Fibroblast of mammary gland (primary cell): ENCODE data around the gene DBX1.
A peak's percentile ranks its signal among the peaks of the same experiment; 100 is the strongest.
"Not testable (repeated sequence)": the region's sequence is repeated elsewhere in the genome, so short reads cannot be mapped to it uniquely, and the experiment has no call there.

ENCODE experiments used
- DNase-seq: peaks from one replicate; pipeline ENCODE4 v3.0.0-alpha.2; 2010; ENCODE audit warnings: low read depth
- H3K4me3 ChIP-seq: 2 replicates; pipeline ENCODE4 v1.5.1; 2011; ENCODE audit warnings: low read depth, mild to moderate bottlenecking, low read length, moderate library complexity; ENCODE audit not compliant: control insufficient read depth
- CTCF ChIP-seq: conservative IDR thresholded peaks from 2 replicates; pipeline ENCODE4 v1.5.1; 2011; ENCODE audit warnings: low read depth, low read length, inconsistent platforms; ENCODE audit not compliant: control insufficient read depth, insufficient read depth

DBX1 gene

GRCh38 chr11:20131788-20132666 lies 28.2 kb downstream of the DBX1 start:
- DNase-seq = peak; percentile 61
- peak overlapping the region; percentile 46 for H3K4me3 ChIP-seq
- peak; percentile 92 for TF ChIP-seq CTCF

GRCh38 chr11:20129665-20130064 lies 30.6 kb downstream of the DBX1 start:
- no peak for TF ChIP-seq CTCF
- H3K4me3 ChIP-seq = no peak overlapping the region
- no peak for DNase-seq

GRCh38 chr11:20128528-20128825 lies 31.8 kb downstream of the DBX1 start:
- not testable (repeated sequence) for DNase-seq, H3K4me3 ChIP-seq

DNA sequence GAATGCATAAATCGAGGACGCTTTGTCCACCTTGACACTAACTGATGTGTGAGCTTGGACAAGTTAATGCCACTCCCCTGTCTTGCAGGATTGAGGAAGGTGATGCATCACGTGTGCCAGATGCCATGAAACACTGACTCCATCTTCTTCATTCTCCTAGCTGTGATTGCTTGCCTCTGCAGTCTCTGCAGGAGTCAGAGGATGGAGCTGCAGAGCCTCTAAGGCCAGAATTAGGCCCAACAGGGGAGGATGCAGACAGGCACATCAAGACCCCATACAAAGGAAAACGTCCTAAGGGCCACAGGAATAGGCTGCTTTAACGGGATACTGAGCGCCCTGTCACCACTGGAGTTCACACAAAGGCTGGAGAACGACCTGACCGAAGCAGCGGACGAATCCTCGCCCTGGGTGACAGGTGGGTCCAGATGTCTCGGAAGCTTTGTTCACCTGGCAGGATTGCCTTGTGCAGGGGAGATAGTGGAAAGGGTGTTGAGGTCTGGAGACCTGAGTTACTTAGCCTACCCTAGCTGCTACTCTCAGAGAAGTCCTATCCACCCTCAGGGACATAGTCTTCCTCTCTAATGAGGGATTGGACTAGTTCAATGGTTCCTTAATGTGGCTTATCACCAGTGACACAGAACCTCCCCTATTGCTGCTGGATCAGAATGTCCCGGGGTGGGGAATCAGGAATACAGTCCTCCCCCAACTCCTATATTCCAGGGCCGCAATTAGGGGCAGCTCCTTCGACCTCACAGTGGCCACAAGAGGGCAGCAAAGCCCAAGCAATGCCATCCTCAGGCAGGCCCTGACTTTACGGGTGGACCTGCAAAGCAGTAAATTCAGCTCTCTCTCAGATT lies 32.4 kb downstream of the DBX1 start:
- TF ChIP-seq CTCF = peak; percentile 80
- DNase-seq = peak; percentile 64
- H3K4me3 ChIP-seq = no peak overlapping the region

- H3K4me3 ChIP-seq = no peak overlapping the region
- DNase-seq = no peak
- TF ChIP-seq CTCF = no peak
Observed at GRCh38 chr11:20126724-20127123, 33.6 kb downstream of the DBX1 start.

DNA sequence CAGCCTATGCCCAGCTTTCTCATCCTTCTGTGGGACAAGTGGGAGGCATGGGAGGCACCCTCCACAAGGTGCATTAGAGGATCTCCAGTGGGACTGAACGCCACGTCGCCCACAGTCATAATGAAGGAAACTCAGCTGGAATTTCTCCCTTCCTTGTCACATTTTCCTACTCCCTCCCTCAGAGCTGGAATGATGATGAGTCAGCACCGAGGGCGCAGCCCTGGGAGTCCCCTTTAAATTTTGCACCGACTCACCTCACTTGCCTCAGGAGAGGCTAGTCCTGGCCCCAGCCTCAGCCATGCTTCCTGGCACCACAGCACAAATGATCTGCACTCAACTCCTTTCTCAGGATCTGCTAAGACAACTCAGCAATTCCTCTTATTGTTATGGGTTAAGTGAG lies 34.3 kb downstream of the DBX1 start:
- DNase-seq = peak; percentile 62
- H3K4me3 ChIP-seq = no peak overlapping the region
- TF ChIP-seq CTCF = no peak

GRCh38 chr11:20122131-20122530 lies 38.1 kb downstream of the DBX1 start:
- H3K4me3 ChIP-seq = no peak overlapping the region
- DNase-seq = no peak
- TF ChIP-seq CTCF = no peak
